WTC11 (cell line): ENCODE measurements around the gene CHRM4. TPM values are rescaled to one million over a fixed set of nuclear protein-coding genes. Genes with fewer than 3 reads are reported as not detected.
A peak's percentile ranks its signal among the peaks of the same experiment; 100 is the strongest.

Experiments
- ATAC-seq: fragments of 200-7000 bp; cut with Tn5 transposase; 2 replicates; pipeline ENCODE4 v1.10.0; 2021; ENCODE audit warnings: mild to moderate bottlenecking, moderate library complexity
- CTCF ChIA-PET: fragments of 300-600 bp; sonication (Branson Sonifier 250); formaldehyde crosslinking; loops from one replicate; lab custom pipeline; 2021; ENCODE audit warnings: antibody characterized with exemption; lab: Charles Lee
- POLR2A ChIA-PET: fragments of 350-600 bp; sonication (Branson Sonifier 250); formaldehyde crosslinking; loops from one replicate; lab custom pipeline; 2021; ENCODE audit warnings: antibody characterized with exemption; lab: Charles Lee
- DNase-seq: peaks from one replicate; pipeline ENCODE4 v3.0.0; 2021; ENCODE audit warnings: low spot score
- H3K27ac Mint-ChIP-seq: 2 replicates; pipeline ENCODE4 v1.8.0; 2021; ENCODE audit warnings: mixed read lengths
- H3K27me3 Mint-ChIP-seq: 2 replicates; pipeline ENCODE4 v1.8.0; 2021; ENCODE audit warnings: low read depth, mild to moderate bottlenecking, moderate library complexity, mixed read lengths
- H3K36me3 Mint-ChIP-seq: 2 replicates; pipeline ENCODE4 v1.8.0; 2021; ENCODE audit warnings: mixed read lengths
- H3K4me1 Mint-ChIP-seq: 2 replicates; pipeline ENCODE4 v1.8.0; 2022; ENCODE audit warnings: mixed read lengths
- H3K4me3 Mint-ChIP-seq: 2 replicates; pipeline ENCODE4 v1.8.0; 2021; ENCODE audit warnings: mild to moderate bottlenecking, moderate library complexity, mixed read lengths
- H3K9me3 Mint-ChIP-seq: 2 replicates; pipeline ENCODE4 v1.8.0; 2021; ENCODE audit warnings: mixed read lengths
- ATF2 ChIP-seq: sonication (generic); formaldehyde crosslinking; IDR thresholded peaks from 2 replicates; pipeline ENCODE4 v1.8.1; 2022; ENCODE audit warnings: low read depth, missing genetic modification reagents, borderline replicate concordance
- ATF3 ChIP-seq: sonication (generic); formaldehyde crosslinking; conservative IDR thresholded peaks from 2 replicates; pipeline ENCODE4 v1.8.1; 2022; ENCODE audit warnings: mild to moderate bottlenecking, missing genetic modification reagents
- CBFB ChIP-seq: sonication (generic); formaldehyde crosslinking; IDR thresholded peaks from 2 replicates; pipeline ENCODE4 v1.8.1; 2022; ENCODE audit warnings: mild to moderate bottlenecking, low read depth, missing genetic modification reagents
- CDX4 ChIP-seq: fragments of 250-450 bp; sonication (Bioruptor Pico); IDR thresholded peaks from 2 replicates; pipeline ENCODE4 v1.9.0; 2021; ENCODE audit warnings: moderate library complexity, mild to moderate bottlenecking, inconsistent platforms, borderline replicate concordance
- EMX1 ChIP-seq: fragments of 250-450 bp; sonication (Bioruptor Pico); IDR thresholded peaks from 2 replicates; pipeline ENCODE4 v1.8.0; 2021; ENCODE audit warnings: mild to moderate bottlenecking
- ETV6 ChIP-seq: sonication (generic); formaldehyde crosslinking; IDR thresholded peaks from 2 replicates; pipeline ENCODE4 v1.8.1; 2022; ENCODE audit warnings: mild to moderate bottlenecking, missing genetic modification reagents
- FOXK1 ChIP-seq: sonication (generic); formaldehyde crosslinking; IDR thresholded peaks from 2 replicates; pipeline ENCODE4 v1.8.0; 2022; ENCODE audit warnings: mild to moderate bottlenecking, moderate library complexity, missing genetic modification reagents
- FOXP1 ChIP-seq: sonication (generic); formaldehyde crosslinking; IDR thresholded peaks from 2 replicates; pipeline ENCODE4 v1.8.0; 2022; ENCODE audit warnings: missing genetic modification reagents, mild to moderate bottlenecking, moderate library complexity, borderline replicate concordance
- IRF1 ChIP-seq: sonication (generic); formaldehyde crosslinking; IDR thresholded peaks from 2 replicates; pipeline ENCODE4 v1.8.0; 2023; ENCODE audit warnings: missing genetic modification reagents
- NR3C1 ChIP-seq: sonication (generic); formaldehyde crosslinking; conservative IDR thresholded peaks from 2 replicates; pipeline ENCODE4 v1.8.1; 2023; ENCODE audit warnings: low read depth, mild to moderate bottlenecking, missing genetic modification reagents
- PRDM15 ChIP-seq: sonication (generic); formaldehyde crosslinking; IDR thresholded peaks from 2 replicates; pipeline ENCODE4 v1.8.0; 2022; ENCODE audit warnings: missing genetic modification reagents
- TP53 ChIP-seq: sonication (generic); formaldehyde crosslinking; IDR thresholded peaks from 2 replicates; pipeline ENCODE4 v1.8.1; 2023; ENCODE audit warnings: mild to moderate bottlenecking, missing genetic modification reagents
- ZNF121 ChIP-seq: sonication (generic); formaldehyde crosslinking; IDR thresholded peaks from 2 replicates; pipeline ENCODE4 v1.8.0; 2023; ENCODE audit warnings: missing genetic modification reagents
- ZNF232 ChIP-seq: sonication (generic); formaldehyde crosslinking; IDR thresholded peaks from 2 replicates; pipeline ENCODE4 v1.8.0; 2022; ENCODE audit warnings: mild to moderate bottlenecking, missing genetic modification reagents
- ZNF263 ChIP-seq: sonication (generic); formaldehyde crosslinking; IDR thresholded peaks from 2 replicates; pipeline ENCODE4 v1.8.1; 2022; ENCODE audit warnings: low read depth, mild to moderate bottlenecking, moderate library complexity, missing genetic modification reagents
- ZNF532 ChIP-seq: fragments of 250-450 bp; sonication (Bioruptor Pico); IDR thresholded peaks from 2 replicates; pipeline ENCODE4 v1.9.0; 2021; ENCODE audit warnings: mild to moderate bottlenecking, borderline replicate concordance
- ZSCAN18 ChIP-seq: fragments of 250-450 bp; sonication (Bioruptor Pico); IDR thresholded peaks from 2 replicates; pipeline ENCODE4 v2.1.2; 2022; ENCODE audit warnings: mild to moderate bottlenecking, moderate library complexity
- total RNA-seq: library from RNA; stranded (reverse); gene quantifications from 3 replicates; pipeline ENCODE4 v1.2.3, GENCODE V29; 2021

Gene CHRM4
- total RNA-seq, 1 experiment from 2014 or later: 0.85 TPM

- H3K4me3 Mint-ChIP-seq: no peak overlapping the region
- peaks cover 96% of the 10 kb centered on the region for H3K4me1 Mint-ChIP-seq
- DNase-seq (no peak), ATAC-seq (peak; percentile 2; the same call in 1 of the 2 replicates)
- no peak for TF ChIP-seq ZNF232 (CRISPR knock-in tag)
- TF ChIP-seq ATF3 (CRISPR knock-in tag): no peak
- 0 out of 2 replicates have a peak, but pooled peaks have one; percentile 36 for TF ChIP-seq FOXK1 (CRISPR knock-in tag)
- 0 out of 2 replicates have a peak, but pooled peaks have one; percentile 31 for TF ChIP-seq ZNF121 (CRISPR knock-in tag)
- TF ChIP-seq PRDM15 (CRISPR knock-in tag): peak; percentile 18; the same call in 1 of the 2 replicates
- TF ChIP-seq ZNF263 (CRISPR knock-in tag): no peak
- no peak for TF ChIP-seq TP53
- no peak for TF ChIP-seq EMX1 (CRISPR knock-in tag)
- no peak for TF ChIP-seq CDX4
- no peaks in the 10 kb centered on the region for H3K36me3 Mint-ChIP-seq
- H3K9me3 Mint-ChIP-seq: no peaks in the 10 kb centered on the region
- ChIA-PET POLR2A (no interaction called here), CTCF (interaction anchor here (0.8 to 5.6 kb wide), 9 partner anchors 9 to 105 kb away, joined by 3 to 62 read pairs (median 4); no protein-coding TSS in a partner anchor)
- peaks cover 11% of the 10 kb centered on the region for H3K27me3 Mint-ChIP-seq
- peak overlapping the region; percentile 83 for H3K27ac Mint-ChIP-seq
Measured at GRCh38 chr11:46342239-46342638, 49.3 kb downstream of the CHRM4 start.

GRCh38 chr11:46341454-46341853, 50.1 kb downstream of the CHRM4 start:
- CTCF ChIA-PET: interaction anchor here (0.8 to 5.6 kb wide), 7 partner anchors 10 to 104 kb away, joined by 4 to 62 read pairs (median 9); no protein-coding TSS in a partner anchor
- Mint-ChIP-seq H3K27me3 (peaks cover 7% of the 10 kb centered on the region; the same call in 1 of the 2 replicates), H3K4me1 (peaks cover 97% of the 10 kb centered on the region)
- no peak for ATAC-seq
- POLR2A ChIA-PET: no interaction called here
- TF ChIP-seq NR3C1 (CRISPR knock-in tag) (0 out of 2 replicates have a peak, but pooled peaks have one; percentile 20), ATF2 (CRISPR knock-in tag) (no peak), ETV6 (CRISPR knock-in tag) (no peak)
- TF ChIP-seq, all 79 proteins: peak for 1
- no peak overlapping the region for H3K4me3 Mint-ChIP-seq
- peak overlapping the region; percentile 70 for H3K27ac Mint-ChIP-seq
- H3K36me3 Mint-ChIP-seq: no peaks in the 10 kb centered on the region
- H3K9me3 Mint-ChIP-seq: no peaks in the 10 kb centered on the region
- DNase-seq: no peak

GRCh38 chr11:46339816-46340215, 51.8 kb downstream of the CHRM4 start:
- Mint-ChIP-seq H3K4me1 (peaks cover 97% of the 10 kb centered on the region), H3K9me3 (no peaks in the 10 kb centered on the region), H3K4me3 (peak overlapping the region; percentile 32; the same call in 1 of the 2 replicates), H3K27me3 (peaks cover 2% of the 10 kb centered on the region), H3K27ac (peak overlapping the region; percentile 99), H3K36me3 (no peaks in the 10 kb centered on the region)
- DNase-seq (no peak), ATAC-seq (no peak)
- ChIA-PET CTCF (interaction anchor here (0.7 to 5.6 kb wide), 12 partner anchors 11 to 102 kb away, joined by 3 to 62 read pairs (median 5); partner anchors contain the start of gene CHRM4), POLR2A (interaction anchor here (1.3 to 2.2 kb wide), 5 partner anchors 13 to 97 kb away, joined by 3 to 10 read pairs (median 5); partner anchors contain the start of gene CREB3L1)
- no peak for TF ChIP-seq ZNF532 (CRISPR knock-in tag)
- no peak for TF ChIP-seq ZSCAN18 (CRISPR knock-in tag)
- TF ChIP-seq CBFB (CRISPR knock-in tag): no peak
- no peak for TF ChIP-seq IRF1
- no peak for TF ChIP-seq FOXP1 (CRISPR knock-in tag)
